ENCODE results near the gene SUGP2. TPM values are rescaled to one million over a fixed set of nuclear protein-coding genes. Genes with fewer than 3 reads are reported as not detected.

SUGP2 gene
- total and polyA plus RNA-seq, 9 of the 15 experiments (the other 6 are each of a cell fraction or from before 2014, with no cell fraction given) = 13.1 to 101 (median 63.1) TPM

GRCh38 chr19:19059837-19060611 is 26.7 kb upstream of the SUGP2 start (continued):
- TF ChIP-seq, protein P1, sequence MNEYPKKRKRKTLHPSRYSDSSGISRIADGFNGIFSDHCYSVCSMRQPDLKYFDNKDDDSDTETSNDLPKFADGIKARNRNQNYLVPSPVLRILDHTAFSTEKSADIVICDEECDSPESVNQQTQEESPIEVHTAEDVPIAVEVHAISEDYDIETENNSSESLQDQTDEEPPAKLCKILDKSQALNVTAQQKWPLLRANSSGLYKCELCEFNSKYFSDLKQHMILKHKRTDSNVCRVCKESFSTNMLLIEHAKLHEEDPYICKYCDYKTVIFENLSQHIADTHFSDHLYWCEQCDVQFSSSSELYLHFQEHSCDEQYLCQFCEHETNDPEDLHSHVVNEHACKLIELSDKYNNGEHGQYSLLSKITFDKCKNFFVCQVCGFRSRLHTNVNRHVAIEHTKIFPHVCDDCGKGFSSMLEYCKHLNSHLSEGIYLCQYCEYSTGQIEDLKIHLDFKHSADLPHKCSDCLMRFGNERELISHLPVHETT (CRISPR knock-in tag; conservative IDR thresholded peaks at IDR 0.05 in 1 of 2, IDR thresholded peaks at IDR 0.05 in 1 of 2) = peak in 1 of 2 experiments; percentile 73; a peak in 2 of 4 replicates
- TF ChIP-seq ETV6 (IDR thresholded peaks at IDR 0.05; ENCODE audit: borderline replicate concordance in 1 of 2, low read depth in 2 of 2, low read length in 1 of 2) = no peak
- TF ChIP-seq ETV6 (CRISPR knock-in tag; IDR thresholded peaks at IDR 0.05; ENCODE audit: borderline replicate concordance) = no peak
- TF ChIP-seq ZBTB1 (CRISPR knock-in tag; IDR thresholded peaks at IDR 0.05; ENCODE audit: borderline replicate concordance, low read depth) = no peak
- no peak for TF ChIP-seq NR0B1 (IDR thresholded peaks at IDR 0.05; ENCODE audit: partially characterized antibody)
- TF ChIP-seq NFIX (CRISPR knock-in tag; IDR thresholded peaks at IDR 0.05; ENCODE audit: low read depth) = no peak
- TF ChIP-seq ETS2 (tag; IDR thresholded peaks at IDR 0.05; ENCODE audit: borderline replicate concordance, poor library complexity, severe bottlenecking) = no peak
- TF ChIP-seq ZNF184 (CRISPR knock-in tag; IDR thresholded peaks at IDR 0.05) = no peak
- no peak for TF ChIP-seq BDP1 (IDR thresholded peaks at IDR 0.05; ENCODE audit: insufficient read depth, insufficient read length)
- no peak for TF ChIP-seq HDAC6 (IDR thresholded peaks at IDR 0.05; ENCODE audit: low read depth, low read length)
- no peak for TF ChIP-seq SNRNP70 (optimal IDR thresholded peaks at IDR 0.05; ENCODE audit: low read depth, low read length)
- TF ChIP-seq ZNF133 (CRISPR knock-in tag; IDR thresholded peaks at IDR 0.05) = no peak
- TF ChIP-seq, protein P2, sequence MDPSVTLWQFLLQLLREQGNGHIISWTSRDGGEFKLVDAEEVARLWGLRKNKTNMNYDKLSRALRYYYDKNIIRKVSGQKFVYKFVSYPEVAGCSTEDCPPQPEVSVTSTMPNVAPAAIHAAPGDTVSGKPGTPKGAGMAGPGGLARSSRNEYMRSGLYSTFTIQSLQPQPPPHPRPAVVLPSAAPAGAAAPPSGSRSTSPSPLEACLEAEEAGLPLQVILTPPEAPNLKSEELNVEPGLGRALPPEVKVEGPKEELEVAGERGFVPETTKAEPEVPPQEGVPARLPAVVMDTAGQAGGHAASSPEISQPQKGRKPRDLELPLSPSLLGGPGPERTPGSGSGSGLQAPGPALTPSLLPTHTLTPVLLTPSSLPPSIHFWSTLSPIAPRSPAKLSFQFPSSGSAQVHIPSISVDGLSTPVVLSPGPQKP (CRISPR knock-in tag; IDR thresholded peaks at IDR 0.05) = no peak
- TF ChIP-seq GABPA (tag; conservative IDR thresholded peaks at IDR 0.05; ENCODE audit: low read depth) = no peak
- no peak for TF ChIP-seq MYBL2 (IDR thresholded peaks at IDR 0.05; ENCODE audit: low read depth)
- no peak for TF ChIP-seq MYBL2 (CRISPR knock-in tag; IDR thresholded peaks at IDR 0.05; ENCODE audit: borderline replicate concordance)
- no peak; the same call in 1 of the 2 replicates for TF ChIP-seq ZNF311 (CRISPR knock-in tag; IDR thresholded peaks at IDR 0.05)
- no peak for TF ChIP-seq HDAC3 (IDR thresholded peaks at IDR 0.05; ENCODE audit: borderline replicate concordance, partially characterized antibody)
- no peak for TF ChIP-seq ZC3H8 (IDR thresholded peaks at IDR 0.05)

All from K562 (cell line).